Measurements from ENCODE around the gene SLC2A5. TPM values are rescaled to one million over a fixed set of nuclear protein-coding genes. Genes with fewer than 3 reads are reported as not detected.

The SLC2A5 gene
- total RNA-seq, 6 donors from 2014 or later, result 0.30 to 11.5 (median 1.2) TPM

DNA sequence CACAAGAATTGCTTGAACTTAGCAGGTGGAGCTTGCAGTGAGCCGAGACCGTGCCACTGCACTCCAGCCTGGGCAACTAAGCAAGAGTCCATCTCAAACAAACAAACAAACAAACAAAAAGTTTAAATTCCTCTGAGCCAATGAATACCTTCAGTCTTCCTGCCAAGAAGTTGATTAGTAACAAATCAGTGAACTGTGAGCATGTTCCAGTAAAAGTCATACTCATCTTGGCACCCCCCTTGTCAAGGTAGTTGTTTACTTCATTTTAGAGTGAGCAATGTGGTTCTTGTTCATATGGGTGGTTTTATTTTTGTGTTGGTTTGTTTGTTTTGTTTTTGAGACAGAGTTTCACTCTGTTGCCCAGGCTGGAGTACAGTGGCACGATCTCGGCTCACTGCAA is 25.2 kb downstream of the SLC2A5 start:
- H3K27me3 ChIP-seq, result no peaks in the 10 kb centered on the region
- no peaks in the 10 kb centered on the region for H3K9me3 ChIP-seq
- DNase-seq, result no peak
- TF ChIP-seq EP300 (IDR thresholded peaks at IDR 0.05) (no peak), POLR2A (IDR thresholded peaks at IDR 0.05) (no peak), CTCF (IDR thresholded peaks at IDR 0.05) (no peak), POLR2AphosphoS5 (IDR thresholded peaks at IDR 0.05) (no peak)
- no peak for ATAC-seq (ENCODE audit: low FRiP score in 2 of 2)
- WGBS, 2 donors, result 94% methylated on average over 4 of the region's 4 CpGs
- no peaks in the 10 kb centered on the region for H3K36me3 ChIP-seq
- H3K4me1 ChIP-seq, result peaks cover 0 to 5% (median 0%) of the 10 kb centered on the region in 4 donors
- no peak overlapping the region for H3K4me3 ChIP-seq
- H3K27ac ChIP-seq, result no peak overlapping the region

GRCh38 chr1:9042272-9042671 is 27.2 kb downstream of the SLC2A5 start:
- ATAC-seq (ENCODE audit: low FRiP score in 2 of 2), result no peak
- H3K27ac ChIP-seq, result no peak overlapping the region
- H3K9me3 ChIP-seq, result no peaks in the 10 kb centered on the region
- 87 to 96% methylated on average over 5 of the region's 5 CpGs for WGBS, 2 donors
- no peaks in the 10 kb centered on the region for H3K27me3 ChIP-seq
- H3K36me3 ChIP-seq, result peaks cover 0 to 4% (median 0%) of the 10 kb centered on the region in 4 donors
- no peak overlapping the region for H3K4me3 ChIP-seq
- no peak for DNase-seq
- H3K4me1 ChIP-seq, result peaks cover 0 to 6% (median 0%) of the 10 kb centered on the region in 4 donors
- TF ChIP-seq CTCF (IDR thresholded peaks at IDR 0.05) (no peak), POLR2AphosphoS5 (IDR thresholded peaks at IDR 0.05) (no peak), EP300 (IDR thresholded peaks at IDR 0.05) (no peak), POLR2A (IDR thresholded peaks at IDR 0.05) (no peak)

- no peak for ATAC-seq (ENCODE audit: low FRiP score in 2 of 2)
- TF ChIP-seq POLR2AphosphoS5 (IDR thresholded peaks at IDR 0.05), result no peak
- TF ChIP-seq EP300 (IDR thresholded peaks at IDR 0.05), result no peak
- TF ChIP-seq POLR2A (IDR thresholded peaks at IDR 0.05), result no peak
- no peak for TF ChIP-seq CTCF (IDR thresholded peaks at IDR 0.05)
- Histone ChIP-seq H3K4me1 (peaks cover 0 to 6% (median 0%) of the 10 kb centered on the region in 4 donors), H3K27me3 (no peaks in the 10 kb centered on the region), H3K9me3 (no peaks in the 10 kb centered on the region), H3K36me3 (peaks cover 0 to 4% (median 0%) of the 10 kb centered on the region in 4 donors), H3K27ac (no peak overlapping the region), H3K4me3 (no peak overlapping the region)
- 81% methylated on average over 13 to 14 of the region's 14 CpGs for WGBS, 2 donors
- no peak for DNase-seq
These were observed 28.2 kb downstream of the SLC2A5 start for GRCh38 chr1:9041116-9041779.

DNA sequence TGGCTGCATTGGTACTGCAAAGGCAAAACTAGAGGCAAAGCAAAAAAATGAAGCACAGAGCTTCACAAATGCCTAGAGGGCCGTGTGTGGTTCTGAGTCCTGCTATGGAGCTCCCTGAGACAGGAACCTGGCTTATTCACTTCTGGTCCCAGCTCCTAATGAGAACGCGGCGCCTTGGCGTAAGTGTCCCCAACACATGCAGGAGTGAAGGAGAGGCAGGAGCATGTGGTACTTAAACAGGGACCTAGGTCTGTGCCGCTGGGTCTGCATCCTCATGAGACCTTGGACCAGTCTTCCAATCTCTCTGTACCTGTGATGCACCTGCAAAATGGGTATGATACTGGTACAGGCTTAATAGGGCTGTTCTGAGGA is 28.8 kb downstream of the SLC2A5 start:
- H3K4me3 ChIP-seq, result no peak overlapping the region
- 83 to 89% methylated on average over 6 of the region's 6 CpGs for WGBS, 2 donors
- H3K36me3 ChIP-seq, result peaks cover 0 to 4% (median 0%) of the 10 kb centered on the region in 4 donors
- peaks cover 0 to 1% (median 0%) of the 10 kb centered on the region in 4 donors for H3K9me3 ChIP-seq
- ATAC-seq (ENCODE audit: low FRiP score in 2 of 2), result no peak
- DNase-seq, result no peak
- no peaks in the 10 kb centered on the region for H3K27me3 ChIP-seq
- peaks cover 0 to 6% (median 0%) of the 10 kb centered on the region in 4 donors for H3K4me1 ChIP-seq
- H3K27ac ChIP-seq, result no peak overlapping the region
- TF ChIP-seq EP300 (IDR thresholded peaks at IDR 0.05), result no peak
- no peak for TF ChIP-seq CTCF (IDR thresholded peaks at IDR 0.05)
- TF ChIP-seq POLR2AphosphoS5 (IDR thresholded peaks at IDR 0.05), result no peak
- no peak for TF ChIP-seq POLR2A (IDR thresholded peaks at IDR 0.05)
